GM12873 (cell line): ENCODE measurements around the gene MRPL33.

Experiments used
- TF ChIP-seq, protein P1 (sequence below): IDR thresholded peaks from 2 replicates; pipeline ENCODE4 v1.5.1; 2012; ENCODE audit warnings: low read depth, mild to moderate bottlenecking, moderate library complexity, low read length, control low read depth; ENCODE audit not compliant: insufficient read depth; ENCODE audit errors: missing control alignments

Gene MRPL33

DNA sequence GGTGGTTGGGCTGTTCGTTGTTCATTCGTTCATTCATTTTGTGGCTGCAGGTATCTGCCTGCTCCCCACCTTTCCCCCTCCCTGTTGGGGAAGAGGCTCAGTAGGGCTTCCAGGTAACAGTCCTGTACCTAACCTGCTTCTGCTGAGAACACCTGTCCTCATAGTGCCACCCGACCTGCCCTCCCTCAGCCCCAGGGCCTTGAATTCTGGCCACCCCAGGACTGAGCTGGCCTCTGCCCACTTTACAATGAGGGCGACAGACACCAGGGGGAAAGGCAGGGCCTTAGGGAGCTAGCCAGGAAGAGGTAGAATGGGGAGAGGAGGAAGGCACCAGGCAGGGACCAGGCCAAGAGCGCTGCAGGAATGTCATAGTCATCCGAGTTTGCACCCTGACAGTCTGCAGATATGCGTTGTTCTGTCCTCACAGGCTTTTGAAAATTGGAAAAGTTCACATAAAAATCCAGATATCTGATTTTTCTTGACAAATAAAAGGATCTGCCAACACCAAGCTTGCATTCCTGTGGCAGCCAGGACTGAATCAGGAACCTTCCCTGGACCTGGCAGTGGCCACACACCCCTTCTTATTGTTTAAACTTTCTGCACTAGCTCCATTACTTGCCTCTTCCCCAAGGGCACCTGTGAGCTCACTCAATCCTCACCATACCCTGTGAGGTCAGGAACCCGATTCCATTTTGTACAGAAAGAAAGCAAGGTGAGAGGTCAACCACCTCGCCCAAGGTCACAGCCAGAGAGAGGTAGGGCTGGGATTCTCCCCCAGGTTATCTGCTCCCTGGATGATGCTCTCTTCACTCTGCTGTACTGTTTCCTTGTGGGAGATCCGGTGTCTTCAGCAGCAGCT lies 35.3 kb upstream of the MRPL33 start:
- TF ChIP-seq, protein P1, sequence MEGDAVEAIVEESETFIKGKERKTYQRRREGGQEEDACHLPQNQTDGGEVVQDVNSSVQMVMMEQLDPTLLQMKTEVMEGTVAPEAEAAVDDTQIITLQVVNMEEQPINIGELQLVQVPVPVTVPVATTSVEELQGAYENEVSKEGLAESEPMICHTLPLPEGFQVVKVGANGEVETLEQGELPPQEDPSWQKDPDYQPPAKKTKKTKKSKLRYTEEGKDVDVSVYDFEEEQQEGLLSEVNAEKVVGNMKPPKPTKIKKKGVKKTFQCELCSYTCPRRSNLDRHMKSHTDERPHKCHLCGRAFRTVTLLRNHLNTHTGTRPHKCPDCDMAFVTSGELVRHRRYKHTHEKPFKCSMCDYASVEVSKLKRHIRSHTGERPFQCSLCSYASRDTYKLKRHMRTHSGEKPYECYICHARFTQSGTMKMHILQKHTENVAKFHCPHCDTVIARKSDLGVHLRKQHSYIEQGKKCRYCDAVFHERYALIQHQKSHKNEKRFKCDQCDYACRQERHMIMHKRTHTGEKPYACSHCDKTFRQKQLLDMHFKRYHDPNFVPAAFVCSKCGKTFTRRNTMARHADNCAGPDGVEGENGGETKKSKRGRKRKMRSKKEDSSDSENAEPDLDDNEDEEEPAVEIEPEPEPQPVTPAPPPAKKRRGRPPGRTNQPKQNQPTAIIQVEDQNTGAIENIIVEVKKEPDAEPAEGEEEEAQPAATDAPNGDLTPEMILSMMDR: no peak

DNA sequence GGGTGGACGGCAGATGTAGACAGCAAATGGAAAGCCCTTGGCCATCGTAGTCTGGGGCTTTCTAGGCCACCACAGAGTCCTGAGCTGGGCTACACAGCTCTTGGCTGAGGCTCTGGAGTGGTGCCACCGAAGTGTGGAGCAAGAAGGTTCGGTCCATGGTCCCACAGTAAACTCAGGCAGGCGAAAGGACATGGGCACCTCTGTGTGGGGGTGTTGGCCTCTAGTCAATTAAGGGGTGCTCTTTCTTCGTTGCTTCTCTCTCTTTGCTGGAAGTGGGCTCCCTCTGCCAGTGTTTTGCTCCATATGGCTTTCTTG lies 34.7 kb upstream of the MRPL33 start:
- TF ChIP-seq, protein P1: no peak

DNA sequence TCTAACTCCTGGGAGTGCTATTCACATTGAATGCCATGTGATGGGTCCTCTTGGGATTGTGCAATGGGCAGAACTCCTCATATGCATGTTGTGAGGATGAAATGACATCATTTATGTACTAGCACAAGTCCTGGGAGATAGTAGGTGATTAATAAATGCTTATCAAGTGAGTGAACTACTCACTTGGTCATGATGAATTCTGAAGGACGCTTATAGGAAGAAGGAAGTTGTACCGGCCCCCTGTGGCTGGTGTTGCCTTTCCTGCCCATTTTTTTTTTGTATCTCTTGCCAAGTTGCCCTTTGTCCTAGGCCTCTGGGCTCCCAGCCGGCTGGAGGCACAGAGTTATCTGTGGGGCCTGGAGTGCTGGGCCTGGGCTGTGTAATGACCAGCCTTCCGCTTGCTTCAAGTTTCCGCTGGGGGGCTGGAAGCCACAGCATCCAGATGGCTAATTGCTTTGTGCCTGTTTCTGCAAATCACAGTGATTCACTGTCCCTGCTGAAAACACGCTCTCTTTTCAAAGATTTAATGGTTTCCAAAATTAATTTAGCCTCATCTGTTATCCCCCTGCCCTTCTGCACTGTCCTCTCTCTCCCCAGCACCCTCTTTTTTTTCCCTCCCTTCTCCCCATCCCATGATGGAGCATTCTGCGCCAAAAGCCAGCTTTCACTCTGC lies 33.7 kb upstream of the MRPL33 start:
- TF ChIP-seq, protein P1: no peak

DNA sequence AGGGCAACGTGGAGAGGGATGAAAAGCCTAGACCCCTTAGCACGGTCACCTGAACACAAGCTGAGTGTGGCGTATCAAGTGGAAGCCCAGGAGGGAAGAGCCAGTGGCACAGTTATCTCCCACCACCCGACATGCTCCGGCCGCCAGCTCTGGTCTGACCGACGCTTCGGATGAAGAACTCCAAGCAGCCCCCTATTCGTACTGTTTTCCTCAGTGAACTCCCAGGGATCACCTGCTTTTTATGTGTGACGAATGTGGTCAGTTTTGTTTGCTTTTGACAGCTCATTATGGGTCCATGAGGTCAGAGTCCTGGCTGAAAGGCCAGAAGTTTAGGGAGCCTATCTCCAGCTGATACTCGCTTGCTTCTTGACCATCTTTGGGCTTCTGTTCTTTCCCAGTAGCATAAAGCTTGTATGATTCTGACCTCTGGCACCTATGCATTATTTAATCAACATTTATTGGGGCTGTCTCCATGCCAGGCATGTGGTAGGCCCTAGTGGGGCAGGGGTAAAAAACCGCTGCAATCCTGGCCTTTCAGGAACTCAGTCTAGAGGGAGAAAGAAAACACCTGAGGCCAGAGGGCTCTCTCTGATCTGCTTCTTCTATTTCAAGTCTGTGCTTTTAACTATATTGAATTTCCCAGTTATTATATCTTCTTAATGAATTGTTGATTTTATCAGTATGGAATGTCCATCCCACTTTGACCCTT lies 33.0 kb upstream of the MRPL33 start:
- TF ChIP-seq, protein P1: no peak

DNA sequence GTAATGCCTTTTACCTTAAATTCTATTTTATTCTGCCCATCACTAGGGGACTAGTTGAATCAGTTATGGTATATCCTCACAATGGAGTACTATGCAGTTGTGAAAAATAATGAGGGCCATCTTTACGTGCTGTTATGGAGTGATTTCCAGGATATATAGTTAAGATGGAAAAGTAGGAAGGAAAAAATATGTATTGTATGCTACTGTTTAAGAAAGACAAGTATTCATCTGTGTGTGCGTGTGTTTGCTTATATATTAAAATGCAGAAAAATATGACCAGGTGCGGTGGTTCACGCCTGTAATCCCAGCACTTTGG lies 32.5 kb upstream of the MRPL33 start:
- TF ChIP-seq, protein P1: no peak

DNA sequence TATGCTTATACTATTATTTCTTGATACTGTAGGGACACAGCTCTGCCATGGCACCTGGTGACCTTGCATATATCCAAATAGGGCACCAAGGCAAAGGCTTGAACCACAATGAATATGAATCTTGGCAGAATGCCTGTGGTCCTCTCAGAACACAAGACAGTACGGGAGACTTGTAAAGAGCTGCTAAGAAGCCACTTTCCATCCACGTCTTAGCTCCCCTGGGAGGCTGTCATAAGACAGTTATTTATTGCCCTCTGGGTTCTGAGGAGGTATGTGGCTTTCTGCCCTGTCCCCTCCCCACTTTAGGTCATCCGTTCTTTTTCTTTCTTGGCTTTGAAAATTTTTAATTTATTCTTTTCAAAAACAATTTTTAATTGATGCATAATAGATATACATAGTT lies 29.8 kb upstream of the MRPL33 start:
- TF ChIP-seq, protein P1: no peak

DNA sequence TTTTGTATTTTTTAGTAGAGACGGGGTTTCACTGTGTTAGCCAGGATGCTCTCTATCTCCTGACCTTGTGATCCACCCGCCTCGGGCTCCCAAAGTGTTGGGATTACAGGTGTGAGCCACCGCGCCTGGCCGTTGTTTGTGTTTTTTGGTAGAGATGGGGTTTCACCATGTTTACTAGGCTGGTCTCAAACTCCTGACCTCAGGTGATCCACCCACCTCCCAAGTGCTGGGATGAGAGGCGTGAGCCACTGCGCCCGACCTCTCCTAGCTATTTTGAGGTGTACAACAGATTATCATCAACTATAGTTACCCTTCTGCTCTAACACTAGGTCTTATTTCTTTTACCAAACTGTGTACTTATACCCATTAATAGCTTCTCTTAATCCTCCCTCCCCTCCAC lies 28.9 kb upstream of the MRPL33 start:
- TF ChIP-seq, protein P1: no peak
